K562 (cell line): ENCODE data around the gene CALML6. TPM values are rescaled to one million over a fixed set of nuclear protein-coding genes. Genes with fewer than 3 reads are reported as not detected.
A peak's percentile ranks its signal among the peaks of the same experiment; 100 is the strongest.

Experiments used
- ADNP ChIP-seq: fragments of 200-800 bp; sonication (Bioruptor generic); IDR thresholded peaks from 2 replicates; pipeline ENCODE4 v1.6.1; 2016; ENCODE audit warnings: missing genetic modification characterization, missing compliant biosample characterization
- CREM ChIP-seq: IDR thresholded peaks from 2 replicates; pipeline ENCODE4 v1.6.1; 2014; ENCODE audit warnings: antibody characterized with exemption, low read depth
- EP300 ChIP-seq: IDR thresholded peaks from 2 replicates; pipeline ENCODE4 v1.6.1; 2012; ENCODE audit warnings: low read length, improper control_type of control experiment
- ETV6 ChIP-seq, 3 experiments: fragments of 150-350 bp in 1 of 3; sonication (generic) in 1 of 3; formaldehyde crosslinking in 1 of 3; IDR thresholded peaks; 2 replicates each; pipeline versions ENCODE4 v1.6.1 to v1.8.0; 2014 to 2022; ENCODE audit warnings: borderline replicate concordance in 2 of 3, low read depth in 2 of 3, antibody characterized with exemption in 1 of 3, low read length in 1 of 3, mild to moderate bottlenecking in 1 of 3, missing genetic modification reagents in 1 of 3
- GTF2F1 ChIP-seq: IDR thresholded peaks from 2 replicates; pipeline ENCODE4 v1.6.1; 2011; ENCODE audit warnings: low read depth, low read length, improper control_type of control experiment
- KAT2B ChIP-seq: IDR thresholded peaks from one replicate; pipeline ENCODE4 v1.6.1; 2012; ENCODE audit warnings: low read depth, mild to moderate bottlenecking, control low read depth, inconsistent platforms, low read length, moderate library complexity
- MAFG ChIP-seq: fragments of 450-650 bp; conservative IDR thresholded peaks from 2 replicates; pipeline ENCODE4 v1.6.1; 2016; ENCODE audit warnings: missing genetic modification characterization, missing compliant biosample characterization
- MTA1 ChIP-seq: fragments of 450-650 bp; IDR thresholded peaks from 2 replicates; pipeline ENCODE4 v1.6.1; 2017; ENCODE audit warnings: borderline replicate concordance
- RBM34 ChIP-seq: fragments of 200-400 bp; formaldehyde crosslinking; IDR thresholded peaks from 2 replicates; pipeline ENCODE4 v1.6.1; 2018; ENCODE audit warnings: low read length, borderline replicate concordance; ENCODE audit not compliant: insufficient read depth
- RUNX1 ChIP-seq: sonication (generic); IDR thresholded peaks from 2 replicates; pipeline ENCODE4 v1.6.1; 2016; ENCODE audit warnings: antibody characterized with exemption, low read depth
- ZEB2 ChIP-seq: fragments of 450-650 bp; IDR thresholded peaks from 2 replicates; pipeline ENCODE4 v1.6.1; 2016
- ZNF318 ChIP-seq, 2 experiments: fragments of 450-650 bp; IDR thresholded peaks; 2 replicates each; pipeline ENCODE4 v1.6.1; 2016; ENCODE audit warnings: mild to moderate bottlenecking in 2 of 2, borderline replicate concordance in 1 of 2, low read depth in 1 of 2, moderate library complexity in 1 of 2
- ZNF696 ChIP-seq: fragments of 250-450 bp; sonication (Bioruptor Pico); conservative IDR thresholded peaks from 2 replicates; pipeline ENCODE4 v1.4.0; 2020; ENCODE audit warnings: mild to moderate bottlenecking, moderate library complexity
- polyA plus RNA-seq, 8 experiments: library from polyadenylated mRNA; depleted of rRNA in 4 of 8; stranded (reverse) in 5 of 8; unstranded in 3 of 8; fragments of >200 nt; fragmentation: Nextera tagmentation in 2 of 8; fragmentation: Illumina TruSeq in 1 of 8; extraction: Ambion mirVana in 2 of 8; extraction: Trizol in 1 of 8; gene quantifications; 2 replicates each; pipeline versions ENCODE4 v1.2.1 to v1.2.3, GENCODE V29; 2011 to 2014; ENCODE audit warnings: inconsistent platforms in 1 of 8, missing spikeins in 1 of 8
- total RNA-seq, 7 experiments: library from RNA; depleted of rRNA in 6 of 7; stranded (reverse); fragments of >200 nt in 6 of 7; fragmentation: Illumina TruSeq in 2 of 7; extraction: Trizol in 2 of 7; gene quantifications; 2 replicates each; pipeline versions ENCODE4 v1.2.1 to v1.2.3, GENCODE V29; 2011 to 2021; ENCODE audit warnings: low replicate concordance in 1 of 7
- TF ChIP-seq, protein P1 (sequence below): fragments of 450-650 bp; formaldehyde crosslinking; IDR thresholded peaks from 2 replicates; pipeline ENCODE4 v1.4.0; 2020; ENCODE audit warnings: mild to moderate bottlenecking
- TF ChIP-seq, protein P2 (sequence below), 2 experiments: fragments of 450-650 bp; conservative IDR thresholded peaks; 2 replicates each; pipeline ENCODE4 v1.6.1; 2017; ENCODE audit warnings: mild to moderate bottlenecking in 2 of 2, moderate library complexity in 2 of 2

CALML6 gene
- total and polyA plus RNA-seq, 9 of the 15 experiments (the other 6 are each of a cell fraction or from before 2014, with no cell fraction given) = 0.14 TPM; not detected in 8

DNA sequence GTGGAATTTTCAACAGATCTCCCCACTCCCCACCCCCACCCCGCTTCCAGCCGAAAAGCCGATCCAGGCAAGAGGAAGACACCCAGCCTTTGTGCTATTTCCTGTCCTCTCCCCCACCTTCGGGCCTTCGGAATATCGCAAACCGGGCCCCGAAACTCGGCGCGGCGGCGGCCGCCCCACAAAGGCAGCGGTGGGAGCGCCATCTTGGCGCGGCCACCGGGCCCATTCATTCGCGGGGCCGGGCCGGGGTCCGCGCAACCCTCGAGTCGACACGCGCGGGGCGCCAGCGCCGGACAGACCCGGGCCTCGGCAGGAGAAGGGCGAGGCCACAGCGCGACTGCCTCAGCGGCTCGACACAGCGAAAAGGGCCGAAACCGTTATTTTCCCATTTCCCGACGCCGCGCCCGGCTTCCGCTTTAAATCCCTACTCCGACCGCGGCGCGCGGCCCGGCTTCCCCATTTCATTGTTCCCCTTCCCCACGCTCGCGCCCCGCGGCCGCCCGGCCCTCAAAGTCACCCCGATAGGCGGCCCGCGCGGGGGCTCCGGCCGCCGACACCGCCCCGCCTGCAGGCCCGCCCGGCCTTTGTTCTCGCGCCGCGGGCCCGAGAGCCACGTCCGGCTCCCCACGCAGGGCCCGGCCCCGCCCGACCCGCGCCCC, 25.1 kb upstream of the CALML6 start (continued):
- no peak for TF ChIP-seq KAT2B
- 0 out of 2 replicates have a peak, but pooled peaks have one; percentile 42 for TF ChIP-seq RUNX1
- no peak for TF ChIP-seq ZNF318 (IDR thresholded peaks at IDR 0.05; ENCODE audit: borderline replicate concordance in 1 of 2, low read depth in 1 of 2)
- no peak for TF ChIP-seq ETV6 (IDR thresholded peaks at IDR 0.05; ENCODE audit: borderline replicate concordance in 1 of 2, low read depth in 2 of 2, low read length in 1 of 2)
- TF ChIP-seq ETV6 (CRISPR knock-in tag; IDR thresholded peaks at IDR 0.05; ENCODE audit: borderline replicate concordance) = no peak
- TF ChIP-seq GTF2F1 = no peak
- TF ChIP-seq, protein P1, sequence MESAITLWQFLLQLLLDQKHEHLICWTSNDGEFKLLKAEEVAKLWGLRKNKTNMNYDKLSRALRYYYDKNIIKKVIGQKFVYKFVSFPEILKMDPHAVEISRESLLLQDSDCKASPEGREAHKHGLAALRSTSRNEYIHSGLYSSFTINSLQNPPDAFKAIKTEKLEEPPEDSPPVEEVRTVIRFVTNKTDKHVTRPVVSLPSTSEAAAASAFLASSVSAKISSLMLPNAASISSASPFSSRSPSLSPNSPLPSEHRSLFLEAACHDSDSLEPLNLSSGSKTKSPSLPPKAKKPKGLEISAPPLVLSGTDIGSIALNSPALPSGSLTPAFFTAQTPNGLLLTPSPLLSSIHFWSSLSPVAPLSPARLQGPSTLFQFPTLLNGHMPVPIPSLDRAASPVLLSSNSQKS (CRISPR knock-in tag) = no peak
- TF ChIP-seq MTA1 = no peak
- TF ChIP-seq ZNF696 = no peak
- TF ChIP-seq ADNP (tag) = no peak
- TF ChIP-seq RBM34 = no peak
- TF ChIP-seq ZEB2 = no peak
- no peak for TF ChIP-seq MAFG (tag)
- TF ChIP-seq, protein P2, sequence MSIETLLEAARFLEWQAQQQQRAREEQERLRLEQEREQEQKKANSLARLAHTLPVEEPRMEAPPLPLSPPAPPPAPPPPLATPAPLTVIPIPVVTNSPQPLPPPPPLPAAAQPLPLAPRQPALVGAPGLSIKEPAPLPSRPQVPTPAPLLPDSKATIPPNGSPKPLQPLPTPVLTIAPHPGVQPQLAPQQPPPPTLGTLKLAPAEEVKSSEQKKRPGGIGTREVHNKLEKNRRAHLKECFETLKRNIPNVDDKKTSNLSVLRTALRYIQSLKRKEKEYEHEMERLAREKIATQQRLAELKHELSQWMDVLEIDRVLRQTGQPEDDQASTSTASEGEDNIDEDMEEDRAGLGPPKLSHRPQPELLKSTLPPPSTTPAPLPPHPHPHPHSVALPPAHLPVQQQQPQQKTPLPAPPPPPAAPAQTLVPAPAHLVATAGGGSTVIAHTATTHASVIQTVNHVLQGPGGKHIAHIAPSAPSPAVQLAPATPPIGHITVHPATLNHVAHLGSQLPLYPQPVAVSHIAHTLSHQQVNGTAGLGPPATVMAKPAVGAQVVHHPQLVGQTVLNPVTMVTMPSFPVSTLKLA (conservative IDR thresholded peaks at IDR 0.05) = peak in 1 of 2 experiments; percentile 55; a peak in 2 of 4 replicates
- TF ChIP-seq EP300 = no peak
- TF ChIP-seq CREM = no peak
